PC-3 (cell line): ENCODE results near the gene FAM221B.

Experiments
- CTCF ChIP-seq: fragments of 300-600 bp; sonication (generic); conservative IDR thresholded peaks from 2 replicates; pipeline ENCODE4 v1.5.1; 2017; ENCODE audit warnings: antibody characterized with exemption, low read depth, mild to moderate bottlenecking, low read length
- EZH2 ChIP-seq: fragments of 300-600 bp; sonication (generic); IDR thresholded peaks from one replicate; pipeline ENCODE4 v1.6.1; 2017; ENCODE audit warnings: antibody characterized with exemption, mild to moderate bottlenecking, low read length; ENCODE audit not compliant: unreplicated experiment

GRCh38 chr9:35831040-35831439 lies 2.5 kb upstream of the FAM221B start:
- TF ChIP-seq CTCF (no peak), EZH2 (no peak)
